HL-60 (cell line): ENCODE results near the gene PAOX.

ENCODE experiments used
- DNase-seq, 2 experiments: peaks; one replicate each; pipeline ENCODE4 v3.0.0-alpha.2; 2010 to 2020; ENCODE audit warnings: low read depth in 1 of 2, low spot score in 1 of 2
- H3K27ac ChIP-seq: fragments of 250-450 bp; sonication (Bioruptor Pico); replicated peaks from 2 replicates; pipeline ENCODE4 v1.5.1; 2020; ENCODE audit warnings: mild to moderate bottlenecking, moderate library complexity
- H3K27me3 ChIP-seq: fragments of 250-450 bp; sonication (Bioruptor Pico); 2 replicates; pipeline ENCODE4 v1.5.1; 2021; ENCODE audit warnings: mild to moderate bottlenecking, moderate library complexity; ENCODE audit not compliant: insufficient read depth, poor library complexity, severe bottlenecking
- H3K4me3 ChIP-seq: replicated peaks from 2 replicates; pipeline ENCODE4 v1.5.1; 2011; ENCODE audit warnings: mild to moderate bottlenecking, control low read depth, low read length; ENCODE audit not compliant: insufficient read depth
- CTCF ChIP-seq: IDR thresholded peaks from one replicate; pipeline ENCODE4 v1.5.1; 2011; ENCODE audit warnings: low read length, control low read depth, inconsistent platforms; ENCODE audit not compliant: insufficient read depth
- GABPA ChIP-seq: IDR thresholded peaks from 2 replicates; pipeline ENCODE4 v1.6.1; 2012; ENCODE audit warnings: low read depth
- POLR2AphosphoS5 ChIP-seq: IDR thresholded peaks from 2 replicates; pipeline ENCODE4 v1.6.1; 2012; ENCODE audit warnings: low read depth
- REST ChIP-seq: IDR thresholded peaks from 2 replicates; pipeline ENCODE4 v1.6.1; 2012; ENCODE audit warnings: low read depth; ENCODE audit not compliant: insufficient replicate concordance
- SPI1 ChIP-seq: IDR thresholded peaks from 2 replicates; pipeline ENCODE4 v1.6.1; 2012; ENCODE audit warnings: low read depth, mild to moderate bottlenecking, borderline replicate concordance

PAOX gene

GRCh38 chr10:133420028-133420427 lies 41.0 kb downstream of the PAOX start:
- no peak for DNase-seq
- Histone ChIP-seq H3K4me3 (no peak overlapping the region), H3K27ac (no peak overlapping the region), H3K27me3 (peaks cover 10% of the 10 kb centered on the region)
- TF ChIP-seq SPI1 (no peak), POLR2AphosphoS5 (no peak), REST (no peak), CTCF (no peak), GABPA (no peak)

DNA sequence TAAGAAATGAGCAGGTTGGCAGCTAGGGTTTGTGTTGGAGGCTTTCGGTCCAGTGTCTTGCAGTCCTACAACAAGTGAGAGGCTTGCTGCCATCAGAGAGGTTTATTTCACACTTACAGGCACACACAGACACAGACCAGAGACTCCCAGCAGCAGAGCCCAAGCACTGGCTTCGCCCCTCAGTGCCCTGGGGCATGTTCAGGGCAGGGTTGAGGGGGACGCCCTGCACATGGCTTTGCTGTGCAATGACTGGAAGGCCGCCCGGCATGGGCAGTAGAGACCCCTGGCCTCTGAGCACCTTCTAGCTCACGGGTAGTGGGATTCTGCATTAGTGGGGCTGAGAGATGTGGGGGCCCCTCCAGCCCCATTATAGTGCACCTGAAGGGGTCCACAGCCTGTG lies 41.5 kb downstream of the PAOX start:
- peaks cover 10% of the 10 kb centered on the region for H3K27me3 ChIP-seq
- DNase-seq: no peak
- TF ChIP-seq GABPA (no peak), REST (no peak), POLR2AphosphoS5 (no peak), SPI1 (no peak), CTCF (no peak)
- no peak overlapping the region for H3K27ac ChIP-seq
- H3K4me3 ChIP-seq: no peak overlapping the region

DNA sequence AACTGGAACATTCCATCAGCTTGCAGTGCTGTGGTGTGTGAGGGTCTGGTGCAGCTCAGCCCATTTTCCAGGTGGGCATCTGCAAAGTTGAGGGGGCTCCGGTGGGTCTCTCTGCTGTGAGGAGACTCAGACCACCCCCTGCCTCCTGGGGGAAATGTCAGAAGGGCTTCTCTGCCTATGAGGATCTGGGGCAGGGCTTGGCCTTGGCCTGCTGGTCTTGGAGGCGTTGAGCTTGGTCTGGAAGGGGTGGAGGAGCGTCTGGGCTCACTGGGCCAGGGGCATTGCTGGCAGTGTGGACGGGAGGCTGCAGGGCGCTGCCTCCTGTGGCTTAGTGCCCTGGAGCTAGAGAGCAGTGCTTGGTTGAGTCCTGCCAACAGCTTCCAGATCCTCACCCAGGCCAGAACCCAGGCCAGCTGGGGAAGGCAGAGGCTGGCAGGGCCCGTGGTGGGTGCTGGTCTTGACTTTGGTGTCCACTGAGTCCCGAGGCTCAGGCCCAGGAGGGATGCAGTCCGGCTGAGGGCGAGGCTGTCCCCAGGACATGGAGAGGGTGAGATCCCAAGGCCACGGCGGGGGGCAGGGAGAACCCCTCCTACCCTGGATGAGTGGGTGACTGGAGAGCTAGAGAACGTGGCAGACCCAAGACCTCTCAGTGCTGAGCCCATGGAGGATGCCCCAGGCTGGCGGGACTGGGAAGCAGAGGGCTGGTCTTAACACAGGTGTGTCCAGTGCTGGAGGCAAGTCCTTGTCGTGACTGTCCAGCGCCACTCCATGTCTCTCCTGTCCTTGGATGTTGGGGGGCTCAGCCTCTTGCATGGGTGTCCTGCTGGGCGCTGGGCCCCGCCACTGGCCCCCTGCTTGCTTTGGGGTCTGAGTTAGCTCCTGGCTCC lies 42.5 kb downstream of the PAOX start:
- TF ChIP-seq POLR2AphosphoS5: no peak
- no peak for TF ChIP-seq SPI1
- TF ChIP-seq REST: no peak
- TF ChIP-seq CTCF: no peak
- no peak for TF ChIP-seq GABPA
- Histone ChIP-seq H3K27me3 (peaks cover 10% of the 10 kb centered on the region), H3K27ac (no peak overlapping the region), H3K4me3 (no peak overlapping the region)
- no peak for DNase-seq
